ENCODE measurements around the gene SARDH.

GRCh38 chr9:133615186-133615585, 123.0 kb downstream of the SARDH start:
- no peak for TF ChIP-seq EZH2 (IDR thresholded peaks at IDR 0.05; ENCODE audit: borderline replicate concordance, insufficient read depth, low read depth, low read length, poor library complexity, severe bottlenecking)
- TF ChIP-seq, protein P1, sequence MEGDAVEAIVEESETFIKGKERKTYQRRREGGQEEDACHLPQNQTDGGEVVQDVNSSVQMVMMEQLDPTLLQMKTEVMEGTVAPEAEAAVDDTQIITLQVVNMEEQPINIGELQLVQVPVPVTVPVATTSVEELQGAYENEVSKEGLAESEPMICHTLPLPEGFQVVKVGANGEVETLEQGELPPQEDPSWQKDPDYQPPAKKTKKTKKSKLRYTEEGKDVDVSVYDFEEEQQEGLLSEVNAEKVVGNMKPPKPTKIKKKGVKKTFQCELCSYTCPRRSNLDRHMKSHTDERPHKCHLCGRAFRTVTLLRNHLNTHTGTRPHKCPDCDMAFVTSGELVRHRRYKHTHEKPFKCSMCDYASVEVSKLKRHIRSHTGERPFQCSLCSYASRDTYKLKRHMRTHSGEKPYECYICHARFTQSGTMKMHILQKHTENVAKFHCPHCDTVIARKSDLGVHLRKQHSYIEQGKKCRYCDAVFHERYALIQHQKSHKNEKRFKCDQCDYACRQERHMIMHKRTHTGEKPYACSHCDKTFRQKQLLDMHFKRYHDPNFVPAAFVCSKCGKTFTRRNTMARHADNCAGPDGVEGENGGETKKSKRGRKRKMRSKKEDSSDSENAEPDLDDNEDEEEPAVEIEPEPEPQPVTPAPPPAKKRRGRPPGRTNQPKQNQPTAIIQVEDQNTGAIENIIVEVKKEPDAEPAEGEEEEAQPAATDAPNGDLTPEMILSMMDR (IDR thresholded peaks at IDR 0.05), result no peak
